ENCODE results near the gene TUBA1C.
A peak's percentile ranks its signal among the peaks of the same experiment; 100 is the strongest.
"Not testable (repeated sequence)": the region's sequence is repeated elsewhere in the genome, so short reads cannot be mapped to it uniquely, and the experiment has no call there.

TUBA1C gene

GRCh38 chr12:49231878-49232655 lies 32.8 kb upstream of the TUBA1C start:
- H3K36me3 ChIP-seq (ENCODE audit: insufficient read depth, low read length), result no peaks in the 10 kb centered on the region
- H3K27me3 ChIP-seq (ENCODE audit: insufficient read depth, low read length), result no peaks in the 10 kb centered on the region
- H3K79me2 ChIP-seq (ENCODE audit: control insufficient read depth, insufficient read depth, low read length, unreplicated experiment), result no peaks in the 10 kb centered on the region
- peak overlapping the region; percentile 37 for H2AFZ ChIP-seq (ENCODE audit: low read length, unreplicated experiment)
- H3K4me1 ChIP-seq (ENCODE audit: control insufficient read depth, insufficient read depth, low read length, unreplicated experiment), result peaks cover 15% of the 10 kb centered on the region
- no peak overlapping the region for H3K27ac ChIP-seq (ENCODE audit: low read depth, low read length)
- peak overlapping the region; percentile 48 for H3K4me3 ChIP-seq (ENCODE audit: low read depth, low read length)

GRCh38 chr12:49232940-49233841 lies 31.7 kb upstream of the TUBA1C start:
- H3K4me3 ChIP-seq (ENCODE audit: low read depth, low read length), result peak overlapping the region; percentile 48
- no peak overlapping the region for H3K27ac ChIP-seq (ENCODE audit: low read depth, low read length)
- H3K27me3 ChIP-seq (ENCODE audit: insufficient read depth, low read length), result no peaks in the 10 kb centered on the region
- H3K79me2 ChIP-seq (ENCODE audit: control insufficient read depth, insufficient read depth, low read length, unreplicated experiment), result no peaks in the 10 kb centered on the region
- H3K4me1 ChIP-seq (ENCODE audit: control insufficient read depth, insufficient read depth, low read length, unreplicated experiment), result peaks cover 15% of the 10 kb centered on the region
- H2AFZ ChIP-seq (ENCODE audit: low read length, unreplicated experiment), result peak overlapping the region; percentile 37
- no peaks in the 10 kb centered on the region for H3K36me3 ChIP-seq (ENCODE audit: insufficient read depth, low read length)

- peak overlapping the region; percentile 76; the same call in 1 of the 2 replicates for H3K27ac ChIP-seq (ENCODE audit: low read depth, low read length)
- H2AFZ ChIP-seq (ENCODE audit: low read length, unreplicated experiment), result peak overlapping the region; percentile 85
- no peaks in the 10 kb centered on the region for H3K27me3 ChIP-seq (ENCODE audit: insufficient read depth, low read length)
- no peaks in the 10 kb centered on the region for H3K79me2 ChIP-seq (ENCODE audit: control insufficient read depth, insufficient read depth, low read length, unreplicated experiment)
- peak overlapping the region; percentile 84 for H3K4me3 ChIP-seq (ENCODE audit: low read depth, low read length)
- peaks cover 15% of the 10 kb centered on the region for H3K4me1 ChIP-seq (ENCODE audit: control insufficient read depth, insufficient read depth, low read length, unreplicated experiment)
- no peaks in the 10 kb centered on the region for H3K36me3 ChIP-seq (ENCODE audit: insufficient read depth, low read length)
Measured at GRCh38 chr12:49233842-49234526, 30.9 kb upstream of the TUBA1C start.

- no peaks in the 10 kb centered on the region for H3K27me3 ChIP-seq (ENCODE audit: insufficient read depth, low read length)
- no peaks in the 10 kb centered on the region for H3K36me3 ChIP-seq (ENCODE audit: insufficient read depth, low read length)
- H3K27ac ChIP-seq (ENCODE audit: low read depth, low read length), result no peak overlapping the region
- H3K4me3 ChIP-seq (ENCODE audit: low read depth, low read length), result no peak overlapping the region
- H2AFZ ChIP-seq (ENCODE audit: low read length, unreplicated experiment), result no peak overlapping the region
- H3K4me1 ChIP-seq (ENCODE audit: control insufficient read depth, insufficient read depth, low read length, unreplicated experiment), result peaks cover 15% of the 10 kb centered on the region
- H3K79me2 ChIP-seq (ENCODE audit: control insufficient read depth, insufficient read depth, low read length, unreplicated experiment), result no peaks in the 10 kb centered on the region
Measured at GRCh38 chr12:49236423-49236822, 28.5 kb upstream of the TUBA1C start.

GRCh38 chr12:49243631-49244030 lies 21.3 kb upstream of the TUBA1C start:
- H3K4me1 ChIP-seq (ENCODE audit: control insufficient read depth, insufficient read depth, low read length, unreplicated experiment), result peaks cover 14% of the 10 kb centered on the region
- H3K27ac ChIP-seq (ENCODE audit: low read depth, low read length), result no peak overlapping the region
- H2AFZ ChIP-seq (ENCODE audit: low read length, unreplicated experiment), result no peak overlapping the region
- H3K36me3 ChIP-seq (ENCODE audit: insufficient read depth, low read length), result no peaks in the 10 kb centered on the region
- no peak overlapping the region for H3K4me3 ChIP-seq (ENCODE audit: low read depth, low read length)
- no peaks in the 10 kb centered on the region for H3K27me3 ChIP-seq (ENCODE audit: insufficient read depth, low read length)
- no peaks in the 10 kb centered on the region for H3K79me2 ChIP-seq (ENCODE audit: control insufficient read depth, insufficient read depth, low read length, unreplicated experiment)

GRCh38 chr12:49244176-49244575 lies 20.7 kb upstream of the TUBA1C start:
- Histone ChIP-seq H3K36me3 (ENCODE audit: insufficient read depth, low read length) (no peaks in the 10 kb centered on the region), H3K4me1 (ENCODE audit: control insufficient read depth, insufficient read depth, low read length, unreplicated experiment) (peaks cover 14% of the 10 kb centered on the region), H3K27ac (ENCODE audit: low read depth, low read length) (peak overlapping the region; percentile 76), H3K4me3 (ENCODE audit: low read depth, low read length) (no peak overlapping the region), H3K27me3 (ENCODE audit: insufficient read depth, low read length) (no peaks in the 10 kb centered on the region), H3K79me2 (ENCODE audit: control insufficient read depth, insufficient read depth, low read length, unreplicated experiment) (no peaks in the 10 kb centered on the region), H2AFZ (ENCODE audit: low read length, unreplicated experiment) (peak overlapping the region; percentile 88)

- H3K4me1 ChIP-seq (ENCODE audit: control insufficient read depth, insufficient read depth, low read length, unreplicated experiment), result peaks cover 4% of the 10 kb centered on the region
- no peak overlapping the region for H2AFZ ChIP-seq (ENCODE audit: low read length, unreplicated experiment)
- H3K27me3 ChIP-seq (ENCODE audit: insufficient read depth, low read length), result no peaks in the 10 kb centered on the region
- no peak overlapping the region for H3K4me3 ChIP-seq (ENCODE audit: low read depth, low read length)
- H3K79me2 ChIP-seq (ENCODE audit: control insufficient read depth, insufficient read depth, low read length, unreplicated experiment), result no peaks in the 10 kb centered on the region
- H3K27ac ChIP-seq (ENCODE audit: low read depth, low read length), result no peak overlapping the region
- H3K36me3 ChIP-seq (ENCODE audit: insufficient read depth, low read length), result no peaks in the 10 kb centered on the region
Measured at GRCh38 chr12:49251357-49251756, 13.5 kb upstream of the TUBA1C start.

GRCh38 chr12:49253033-49253623 lies 11.8 kb upstream of the TUBA1C start:
- no peaks in the 10 kb centered on the region for H3K36me3 ChIP-seq (ENCODE audit: insufficient read depth, low read length)
- H3K79me2 ChIP-seq (ENCODE audit: control insufficient read depth, insufficient read depth, low read length, unreplicated experiment), result no peaks in the 10 kb centered on the region
- H3K4me3 ChIP-seq (ENCODE audit: low read depth, low read length), result no peak overlapping the region
- no peak overlapping the region for H3K27ac ChIP-seq (ENCODE audit: low read depth, low read length)
- H3K4me1 ChIP-seq (ENCODE audit: control insufficient read depth, insufficient read depth, low read length, unreplicated experiment), result peaks cover 4% of the 10 kb centered on the region
- H3K27me3 ChIP-seq (ENCODE audit: insufficient read depth, low read length), result no peaks in the 10 kb centered on the region
- H2AFZ ChIP-seq (ENCODE audit: low read length, unreplicated experiment), result no peak overlapping the region

- H3K27me3 ChIP-seq (ENCODE audit: insufficient read depth, low read length); H2AFZ ChIP-seq (ENCODE audit: low read length, unreplicated experiment); H3K4me3 ChIP-seq (ENCODE audit: low read depth, low read length); H3K79me2 ChIP-seq (ENCODE audit: control insufficient read depth, insufficient read depth, low read length, unreplicated experiment); H3K36me3 ChIP-seq (ENCODE audit: insufficient read depth, low read length); H3K27ac ChIP-seq (ENCODE audit: low read depth, low read length): not testable (repeated sequence)
- H3K4me1 ChIP-seq (ENCODE audit: control insufficient read depth, insufficient read depth, low read length, unreplicated experiment), result peaks cover 15% of the 10 kb centered on the region
Measured at GRCh38 chr12:49255456-49255855, 9.4 kb upstream of the TUBA1C start.

Data from ACC112 (cell line).